Measurements from ENCODE around the gene CALHM2. TPM values are rescaled to one million over a fixed set of nuclear protein-coding genes. Genes with fewer than 3 reads are reported as not detected.

Gene CALHM2
- polyA plus RNA-seq, 4 donors: 1.1 to 29.1 (median 5.1) TPM

DNA sequence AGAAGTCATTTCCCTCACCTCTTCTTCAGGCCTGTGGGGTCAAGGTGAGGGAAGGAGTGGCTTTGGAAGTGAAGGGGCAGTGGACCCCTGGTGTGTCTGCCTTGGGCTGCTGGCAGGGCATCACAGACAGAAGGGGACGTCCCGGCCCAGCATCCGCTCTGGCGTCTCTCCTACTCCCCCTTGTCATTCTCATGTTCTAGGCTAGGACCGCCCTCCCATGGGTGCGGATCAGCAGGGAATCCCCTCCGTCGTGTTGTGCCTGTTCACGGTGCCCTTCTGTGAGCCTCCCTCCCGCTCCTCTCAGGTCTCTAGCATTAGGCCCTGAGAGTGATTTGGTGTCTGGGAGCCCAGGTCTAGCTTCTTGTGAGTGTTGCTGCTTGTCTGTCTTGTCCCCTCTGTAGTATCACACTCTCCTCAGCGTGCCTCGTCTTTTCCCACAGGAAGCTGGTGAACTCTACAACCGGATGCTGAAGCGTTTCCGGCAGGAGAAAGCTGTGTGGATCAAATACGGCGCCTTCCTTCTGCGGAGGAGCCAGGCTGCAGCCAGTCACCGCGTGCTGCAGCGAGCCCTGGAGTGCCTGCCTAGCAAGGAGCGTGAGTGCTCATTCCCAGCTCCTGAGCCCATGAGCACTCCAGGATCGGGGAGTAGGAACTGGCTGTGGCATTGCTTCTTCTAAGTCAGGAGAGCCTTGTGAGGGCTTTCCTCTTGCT lies 8.5 kb downstream of the CALHM2 start:
- Histone ChIP-seq H3K27me3 (ENCODE audit: control insufficient read depth in 3 of 3, insufficient read depth in 3 of 3, low read length in 3 of 3) (no peaks in the 10 kb centered on the region), H3K27ac (ENCODE audit: low read depth in 1 of 3, low read length in 2 of 3) (no peak overlapping the region), H3K36me3 (ENCODE audit: control insufficient read depth in 3 of 3, insufficient read depth in 2 of 3, low read depth in 1 of 3, low read length in 3 of 3) (peaks cover 21 to 90% (median 30%) of the 10 kb centered on the region in 3 donors), H3K4me3 (ENCODE audit: low read depth in 1 of 3, low read length in 3 of 3) (no peak overlapping the region), H3K4me1 (ENCODE audit: control insufficient read depth in 3 of 3, insufficient read depth in 2 of 3, low read depth in 1 of 3, low read length in 2 of 3) (no peaks in the 10 kb centered on the region), H3K9me3 (ENCODE audit: control insufficient read depth in 2 of 2, insufficient read depth in 1 of 2, low read depth in 1 of 2, low read length in 1 of 2) (no peaks in the 10 kb centered on the region)
- DNase-seq (no peak), FAIRE-seq (no peak)
- WGBS, 3 donors: 88 to 95% (median 93%) methylated on average over 23 of the region's 23 CpGs

GRCh38 chr10:103442031-103442461 lies 10.1 kb downstream of the CALHM2 start:
- DNase-seq (no peak), FAIRE-seq (no peak)
- H3K27me3 ChIP-seq (ENCODE audit: control insufficient read depth in 3 of 3, insufficient read depth in 3 of 3, low read length in 3 of 3): no peaks in the 10 kb centered on the region

DNA sequence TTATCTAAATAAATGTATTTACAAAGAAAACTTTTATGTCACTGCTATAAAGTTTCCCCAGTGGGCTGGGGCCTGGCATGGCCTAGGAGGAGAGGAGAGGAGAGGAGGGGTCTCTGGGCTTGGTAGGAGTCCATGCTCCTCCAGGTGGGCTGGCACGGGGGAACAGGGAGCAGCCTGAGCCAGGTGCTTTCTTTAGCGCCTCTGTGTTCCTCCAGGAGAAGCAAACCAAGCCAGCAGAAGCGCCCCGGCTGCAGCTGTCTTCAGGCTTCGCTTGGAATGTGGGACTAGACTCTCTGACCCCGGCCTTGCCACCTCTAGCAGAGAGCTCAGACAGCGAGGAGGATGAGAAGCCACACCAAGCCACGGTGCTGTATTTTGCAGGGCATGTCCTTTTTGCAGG lies 10.6 kb downstream of the CALHM2 start:
- 83 to 85% (median 83%) methylated on average over 8 of the region's 8 CpGs for WGBS, 3 donors
- FAIRE-seq (no peak), DNase-seq (no peak)
- Histone ChIP-seq H3K4me1 (ENCODE audit: control insufficient read depth in 3 of 3, insufficient read depth in 2 of 3, low read depth in 1 of 3, low read length in 2 of 3) (no peaks in the 10 kb centered on the region), H3K27ac (ENCODE audit: low read depth in 1 of 3, low read length in 2 of 3) (no peak overlapping the region), H3K4me3 (ENCODE audit: low read depth in 1 of 3, low read length in 3 of 3) (no peak overlapping the region), H3K36me3 (ENCODE audit: control insufficient read depth in 3 of 3, insufficient read depth in 2 of 3, low read depth in 1 of 3, low read length in 3 of 3) (peaks cover 28 to 96% (median 32%) of the 10 kb centered on the region in 3 donors), H3K27me3 (ENCODE audit: control insufficient read depth in 3 of 3, insufficient read depth in 3 of 3, low read length in 3 of 3) (no peaks in the 10 kb centered on the region), H3K9me3 (ENCODE audit: control insufficient read depth in 2 of 2, insufficient read depth in 1 of 2, low read depth in 1 of 2, low read length in 1 of 2) (no peaks in the 10 kb centered on the region)

More at GRCh38 chr10:103442031-103442461, 10.1 kb downstream of the CALHM2 start:
- Histone ChIP-seq H3K27ac (ENCODE audit: low read depth in 1 of 3, low read length in 2 of 3) (no peak overlapping the region), H3K36me3 (ENCODE audit: control insufficient read depth in 3 of 3, insufficient read depth in 2 of 3, low read depth in 1 of 3, low read length in 3 of 3) (peaks cover 30 to 96% (median 32%) of the 10 kb centered on the region in 3 donors), H3K9me3 (ENCODE audit: control insufficient read depth in 2 of 2, insufficient read depth in 1 of 2, low read depth in 1 of 2, low read length in 1 of 2) (no peaks in the 10 kb centered on the region), H3K4me1 (ENCODE audit: control insufficient read depth in 3 of 3, insufficient read depth in 2 of 3, low read depth in 1 of 3, low read length in 2 of 3) (no peaks in the 10 kb centered on the region), H3K4me3 (ENCODE audit: low read depth in 1 of 3, low read length in 3 of 3) (no peak overlapping the region)
- 83 to 91% (median 85%) methylated on average over 13 of the region's 13 CpGs for WGBS, 3 donors

DNA sequence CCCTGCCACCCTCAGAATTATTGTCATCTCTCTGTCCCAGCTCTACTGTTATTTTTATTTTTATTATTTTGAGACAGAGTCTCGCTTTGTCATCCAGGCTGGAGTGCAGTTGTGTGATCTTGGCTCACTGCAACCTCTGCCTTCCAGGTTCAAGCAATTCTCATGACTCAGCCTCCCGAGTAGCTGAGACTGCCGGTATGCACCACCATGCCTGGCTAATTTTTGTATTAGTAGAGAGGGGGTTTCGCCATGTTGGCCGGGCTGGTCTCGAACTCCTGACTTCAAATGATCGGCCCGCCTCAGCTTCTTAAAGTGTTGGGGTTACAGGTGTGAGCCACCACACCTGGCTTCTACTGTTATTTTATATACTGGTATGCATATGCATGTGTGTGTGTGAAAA lies 11.0 kb downstream of the CALHM2 start:
- Histone ChIP-seq H3K4me3 (ENCODE audit: low read depth in 1 of 3, low read length in 3 of 3) (no peak overlapping the region), H3K27ac (ENCODE audit: low read depth in 1 of 3, low read length in 2 of 3) (no peak overlapping the region), H3K27me3 (ENCODE audit: control insufficient read depth in 3 of 3, insufficient read depth in 3 of 3, low read length in 3 of 3) (no peaks in the 10 kb centered on the region), H3K36me3 (ENCODE audit: control insufficient read depth in 3 of 3, insufficient read depth in 2 of 3, low read depth in 1 of 3, low read length in 3 of 3) (peaks cover 25 to 96% (median 32%) of the 10 kb centered on the region in 3 donors), H3K9me3 (ENCODE audit: control insufficient read depth in 2 of 2, insufficient read depth in 1 of 2, low read depth in 1 of 2, low read length in 1 of 2) (no peaks in the 10 kb centered on the region), H3K4me1 (ENCODE audit: control insufficient read depth in 3 of 3, insufficient read depth in 2 of 3, low read depth in 1 of 3, low read length in 2 of 3) (no peaks in the 10 kb centered on the region)
- DNase-seq: no peak
- no peak for FAIRE-seq
- WGBS, 3 donors: 95 to 97% (median 96%) methylated on average over 8 of the region's 8 CpGs

- Histone ChIP-seq H3K4me1 (ENCODE audit: control insufficient read depth in 3 of 3, insufficient read depth in 2 of 3, low read depth in 1 of 3, low read length in 2 of 3) (no peaks in the 10 kb centered on the region), H3K27me3 (ENCODE audit: control insufficient read depth in 3 of 3, insufficient read depth in 3 of 3, low read length in 3 of 3) (no peaks in the 10 kb centered on the region), H3K9me3 (ENCODE audit: control insufficient read depth in 2 of 2, insufficient read depth in 1 of 2, low read depth in 1 of 2, low read length in 1 of 2) (no peaks in the 10 kb centered on the region), H3K27ac (ENCODE audit: low read depth in 1 of 3, low read length in 2 of 3) (no peak overlapping the region), H3K36me3 (ENCODE audit: control insufficient read depth in 3 of 3, insufficient read depth in 2 of 3, low read depth in 1 of 3, low read length in 3 of 3) (peaks cover 23 to 96% (median 32%) of the 10 kb centered on the region in 3 donors), H3K4me3 (ENCODE audit: low read depth in 1 of 3, low read length in 3 of 3) (no peak overlapping the region)
- FAIRE-seq: no peak
- no peak for DNase-seq
- 94 to 96% (median 95%) methylated on average over 14 of the region's 14 CpGs for WGBS, 3 donors
Measured at GRCh38 chr10:103440416-103440815, 11.8 kb downstream of the CALHM2 start.

- DNase-seq (no peak), FAIRE-seq (no peak)
- peaks cover 19 to 93% (median 29%) of the 10 kb centered on the region in 3 donors for H3K36me3 ChIP-seq (ENCODE audit: control insufficient read depth in 3 of 3, insufficient read depth in 2 of 3, low read depth in 1 of 3, low read length in 3 of 3)
- H3K27me3 ChIP-seq (ENCODE audit: control insufficient read depth in 3 of 3, insufficient read depth in 3 of 3, low read length in 3 of 3): no peaks in the 10 kb centered on the region
- no peak overlapping the region for H3K27ac ChIP-seq (ENCODE audit: low read depth in 1 of 3, low read length in 2 of 3)
- H3K4me1 ChIP-seq (ENCODE audit: control insufficient read depth in 3 of 3, insufficient read depth in 2 of 3, low read depth in 1 of 3, low read length in 2 of 3): no peaks in the 10 kb centered on the region
- 84 to 90% (median 87%) methylated on average over 4 of the region's 4 CpGs for WGBS, 3 donors
- no peaks in the 10 kb centered on the region for H3K9me3 ChIP-seq (ENCODE audit: control insufficient read depth in 2 of 2, insufficient read depth in 1 of 2, low read depth in 1 of 2, low read length in 1 of 2)
- no peak overlapping the region for H3K4me3 ChIP-seq (ENCODE audit: low read depth in 1 of 3, low read length in 3 of 3)
Measured at GRCh38 chr10:103439776-103440175, 12.4 kb downstream of the CALHM2 start.

GRCh38 chr10:103433858-103434257 lies 18.3 kb downstream of the CALHM2 start:
- no peaks in the 10 kb centered on the region for H3K4me1 ChIP-seq (ENCODE audit: control insufficient read depth in 3 of 3, insufficient read depth in 2 of 3, low read depth in 1 of 3, low read length in 2 of 3)
- peaks cover 22 to 72% (median 23%) of the 10 kb centered on the region in 3 donors for H3K36me3 ChIP-seq (ENCODE audit: control insufficient read depth in 3 of 3, insufficient read depth in 2 of 3, low read depth in 1 of 3, low read length in 3 of 3)
- H3K27me3 ChIP-seq (ENCODE audit: control insufficient read depth in 3 of 3, insufficient read depth in 3 of 3, low read length in 3 of 3): no peaks in the 10 kb centered on the region
- FAIRE-seq (no peak), DNase-seq (no peak)
- H3K9me3 ChIP-seq (ENCODE audit: control insufficient read depth in 2 of 2, insufficient read depth in 1 of 2, low read depth in 1 of 2, low read length in 1 of 2): no peaks in the 10 kb centered on the region
- H3K4me3 ChIP-seq (ENCODE audit: low read depth in 1 of 3, low read length in 3 of 3): no peak overlapping the region
- H3K27ac ChIP-seq (ENCODE audit: low read depth in 1 of 3, low read length in 2 of 3): no peak overlapping the region
- 57 to 81% (median 69%) methylated on average over 2 of the region's 2 CpGs for whole genome bisulfite sequencing, 3 donors

GRCh38 chr10:103431902-103432301 lies 20.3 kb downstream of the CALHM2 start:
- 65 to 76% (median 73%) methylated on average over 8 of the region's 8 CpGs for WGBS, 3 donors
- Histone ChIP-seq H3K4me3 (ENCODE audit: low read depth in 1 of 3, low read length in 3 of 3) (no peak overlapping the region), H3K4me1 (ENCODE audit: control insufficient read depth in 3 of 3, insufficient read depth in 2 of 3, low read depth in 1 of 3, low read length in 2 of 3) (no peaks in the 10 kb centered on the region), H3K27me3 (ENCODE audit: control insufficient read depth in 3 of 3, insufficient read depth in 3 of 3, low read length in 3 of 3) (no peaks in the 10 kb centered on the region), H3K27ac (ENCODE audit: low read depth in 1 of 3, low read length in 2 of 3) (no peak overlapping the region), H3K9me3 (ENCODE audit: control insufficient read depth in 2 of 2, insufficient read depth in 1 of 2, low read depth in 1 of 2, low read length in 1 of 2) (no peaks in the 10 kb centered on the region), H3K36me3 (ENCODE audit: control insufficient read depth in 3 of 3, insufficient read depth in 2 of 3, low read depth in 1 of 3, low read length in 3 of 3) (peaks cover 12 to 64% (median 24%) of the 10 kb centered on the region in 3 donors)
- DNase-seq (no peak), FAIRE-seq (no peak)

DNA sequence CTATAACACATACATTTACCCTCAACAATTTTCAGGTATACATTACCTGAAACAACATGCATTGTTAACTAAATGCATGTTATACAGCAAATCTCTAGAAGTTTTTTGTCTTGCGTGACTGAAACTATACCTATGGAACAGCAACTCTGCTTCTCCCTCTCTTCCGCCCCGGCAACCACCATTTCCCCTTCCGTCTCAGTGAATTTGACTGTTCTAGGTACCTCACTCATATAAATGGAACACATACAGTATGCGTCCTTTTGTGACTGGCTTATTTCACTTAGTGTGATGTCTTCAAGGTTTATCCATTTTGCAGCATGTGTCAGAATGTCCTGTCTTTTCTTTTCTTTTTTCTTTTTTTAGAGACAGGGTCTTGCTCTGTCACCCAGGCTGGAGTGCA lies 22.5 kb downstream of the CALHM2 start:
- DNase-seq (no peak), FAIRE-seq (no peak)
- no peak overlapping the region for H3K27ac ChIP-seq (ENCODE audit: low read depth in 1 of 3, low read length in 2 of 3)
- no peaks in the 10 kb centered on the region for H3K4me1 ChIP-seq (ENCODE audit: control insufficient read depth in 3 of 3, insufficient read depth in 2 of 3, low read depth in 1 of 3, low read length in 2 of 3)
- H3K9me3 ChIP-seq (ENCODE audit: control insufficient read depth in 2 of 2, insufficient read depth in 1 of 2, low read depth in 1 of 2, low read length in 1 of 2): no peaks in the 10 kb centered on the region
- no peaks in the 10 kb centered on the region for H3K27me3 ChIP-seq (ENCODE audit: control insufficient read depth in 3 of 3, insufficient read depth in 3 of 3, low read length in 3 of 3)
- 90 to 94% (median 92%) methylated on average over 5 of the region's 5 CpGs for WGBS, 3 donors
- H3K36me3 ChIP-seq (ENCODE audit: control insufficient read depth in 3 of 3, insufficient read depth in 2 of 3, low read depth in 1 of 3, low read length in 3 of 3): peaks cover 17 to 62% (median 24%) of the 10 kb centered on the region in 3 donors
- H3K4me3 ChIP-seq (ENCODE audit: low read depth in 1 of 3, low read length in 3 of 3): no peak overlapping the region

Data from small intestine (tissue), 7 donors.